GM19372 (cell line): ENCODE measurements around the gene OVCH1.
"Not testable (repeated sequence)": the region's sequence is repeated elsewhere in the genome, so short reads cannot be mapped to it uniquely, and the experiment has no call there.

ENCODE experiments used
- ATAC-seq: cut with Tn5 transposase; IDR thresholded peaks from one replicate; pipeline ENCODE4 v1.9.1; 2021; ENCODE audit warnings: mild to moderate bottlenecking, low read depth, moderate library complexity; ENCODE audit not compliant: unreplicated experiment

Gene OVCH1

GRCh38 chr12:29503283-29503682 lies 5.8 kb upstream of the OVCH1 start:
- ATAC-seq: no peak

- ATAC-seq: no peak
Observed at GRCh38 chr12:29499235-29499634, 1.7 kb upstream of the OVCH1 start.

- no peak for ATAC-seq
Observed at GRCh38 chr12:29492891-29493290, 4.6 kb downstream of the OVCH1 start.

- ATAC-seq: no peak
Observed at GRCh38 chr12:29486972-29487371, 10.5 kb downstream of the OVCH1 start.

- no peak for ATAC-seq
Observed at GRCh38 chr12:29463198-29463597, 34.3 kb downstream of the OVCH1 start.

- ATAC-seq: no peak
Observed at GRCh38 chr12:29460082-29460481, 37.4 kb downstream of the OVCH1 start.

GRCh38 chr12:29455087-29455486 lies 42.4 kb downstream of the OVCH1 start:
- no peak for ATAC-seq

- no peak for ATAC-seq
Observed at GRCh38 chr12:29451888-29452287, 45.6 kb downstream of the OVCH1 start.

- no peak for ATAC-seq
Observed at GRCh38 chr12:29448157-29448556, 49.3 kb downstream of the OVCH1 start.

- no peak for ATAC-seq
Observed at GRCh38 chr12:29447285-29447975, 50.1 kb downstream of the OVCH1 start.

- ATAC-seq: no peak
Observed at GRCh38 chr12:29439506-29439905, 58.0 kb downstream of the OVCH1 start.

- ATAC-seq: no peak
Observed at GRCh38 chr12:29438752-29439408, 58.6 kb downstream of the OVCH1 start.

GRCh38 chr12:29437575-29437974 lies 59.9 kb downstream of the OVCH1 start:
- ATAC-seq: no peak

- not testable (repeated sequence) for ATAC-seq
Observed at GRCh38 chr12:29436815-29437214, 60.7 kb downstream of the OVCH1 start.

- ATAC-seq: no peak
Observed at GRCh38 chr12:29431513-29431912, 66.0 kb downstream of the OVCH1 start.

GRCh38 chr12:29430716-29431044 lies 66.8 kb downstream of the OVCH1 start:
- no peak for ATAC-seq

GRCh38 chr12:29429999-29430715 lies 67.3 kb downstream of the OVCH1 start:
- no peak for ATAC-seq

GRCh38 chr12:29428633-29429032 lies 68.9 kb downstream of the OVCH1 start:
- no peak for ATAC-seq

GRCh38 chr12:29427964-29428363 lies 69.5 kb downstream of the OVCH1 start:
- ATAC-seq: peak; percentile 99

- ATAC-seq: no peak
Observed at GRCh38 chr12:29426498-29426897, 71.0 kb downstream of the OVCH1 start.

- ATAC-seq: no peak
Observed at GRCh38 chr12:29425722-29426121, 71.8 kb downstream of the OVCH1 start.

- no peak for ATAC-seq
Observed at GRCh38 chr12:29416748-29417147, 80.7 kb downstream of the OVCH1 start.
